HEK293 (cell line): ENCODE data around the gene PCSK6.

Experiments used
- KLF10 ChIP-seq: fragments of 450-650 bp; IDR thresholded peaks from 2 replicates; pipeline ENCODE4 v1.5.1; 2018; ENCODE audit warnings: missing biosample characterization, mild to moderate bottlenecking, missing genetic modification characterization
- TCF7L2 ChIP-seq: IDR thresholded peaks from 2 replicates; pipeline ENCODE4 v1.6.1; 2011; ENCODE audit warnings: low read depth, mild to moderate bottlenecking, inconsistent platforms, low read length, moderate library complexity, borderline replicate concordance
- ZNF121 ChIP-seq: fragments of 450-650 bp; formaldehyde crosslinking; IDR thresholded peaks from 2 replicates; pipeline ENCODE4 v1.5.1; 2016; ENCODE audit warnings: missing biosample characterization, missing genetic modification characterization
- ZNF518A ChIP-seq: fragments of 450-650 bp; formaldehyde crosslinking; conservative IDR thresholded peaks from 2 replicates; pipeline ENCODE4 v1.5.1; 2016; ENCODE audit warnings: low read depth, missing biosample characterization, missing genetic modification characterization
- ZNF704 ChIP-seq: fragments of 450-650 bp; formaldehyde crosslinking; IDR thresholded peaks from 2 replicates; pipeline ENCODE4 v1.5.1; 2016; ENCODE audit warnings: missing biosample characterization, missing genetic modification characterization
- ZNF843 ChIP-seq: fragments of 450-650 bp; formaldehyde crosslinking; IDR thresholded peaks from 2 replicates; pipeline ENCODE4 v1.5.1; 2016; ENCODE audit warnings: missing biosample characterization, missing genetic modification characterization
- TF ChIP-seq, protein P1 (sequence below): fragments of 450-650 bp; formaldehyde crosslinking; IDR thresholded peaks from 2 replicates; pipeline ENCODE4 v1.5.1; 2016; ENCODE audit warnings: missing biosample characterization, missing genetic modification characterization
- TF ChIP-seq, protein P2 (sequence below): fragments of 450-650 bp; formaldehyde crosslinking; IDR thresholded peaks from 2 replicates; pipeline ENCODE4 v1.5.1; 2016; ENCODE audit warnings: missing biosample characterization, missing genetic modification characterization

DNA sequence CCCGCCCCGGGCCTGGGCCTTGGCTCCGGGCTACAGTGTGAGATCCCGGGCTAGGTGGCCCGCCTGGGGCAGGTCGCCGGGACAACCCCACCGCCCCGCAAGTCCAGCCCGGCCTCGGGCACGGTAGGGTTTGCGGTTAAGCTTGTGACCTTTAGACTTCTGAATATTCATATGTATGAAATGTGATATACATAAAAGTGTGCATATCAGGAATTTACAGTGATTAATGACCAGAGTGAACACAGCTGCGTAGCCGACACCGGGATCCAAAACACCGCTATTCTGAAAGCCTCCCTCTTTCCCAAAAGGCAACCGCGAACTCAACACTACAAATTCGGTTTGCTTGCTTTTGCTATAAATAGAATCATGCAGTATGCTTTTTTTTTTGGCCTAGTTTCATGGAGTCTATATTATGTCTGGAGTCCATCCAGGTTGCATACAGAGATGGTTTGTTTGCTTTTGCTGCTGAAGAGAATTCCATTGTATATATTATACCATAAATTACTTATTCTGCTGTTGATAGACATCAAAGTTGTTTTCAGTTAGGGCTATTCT lies 193.8 kb downstream of the PCSK6 start:
- no peak for TF ChIP-seq TCF7L2
- TF ChIP-seq ZNF843 (tag by site-specific recombination): no peak
- TF ChIP-seq, protein P1, sequence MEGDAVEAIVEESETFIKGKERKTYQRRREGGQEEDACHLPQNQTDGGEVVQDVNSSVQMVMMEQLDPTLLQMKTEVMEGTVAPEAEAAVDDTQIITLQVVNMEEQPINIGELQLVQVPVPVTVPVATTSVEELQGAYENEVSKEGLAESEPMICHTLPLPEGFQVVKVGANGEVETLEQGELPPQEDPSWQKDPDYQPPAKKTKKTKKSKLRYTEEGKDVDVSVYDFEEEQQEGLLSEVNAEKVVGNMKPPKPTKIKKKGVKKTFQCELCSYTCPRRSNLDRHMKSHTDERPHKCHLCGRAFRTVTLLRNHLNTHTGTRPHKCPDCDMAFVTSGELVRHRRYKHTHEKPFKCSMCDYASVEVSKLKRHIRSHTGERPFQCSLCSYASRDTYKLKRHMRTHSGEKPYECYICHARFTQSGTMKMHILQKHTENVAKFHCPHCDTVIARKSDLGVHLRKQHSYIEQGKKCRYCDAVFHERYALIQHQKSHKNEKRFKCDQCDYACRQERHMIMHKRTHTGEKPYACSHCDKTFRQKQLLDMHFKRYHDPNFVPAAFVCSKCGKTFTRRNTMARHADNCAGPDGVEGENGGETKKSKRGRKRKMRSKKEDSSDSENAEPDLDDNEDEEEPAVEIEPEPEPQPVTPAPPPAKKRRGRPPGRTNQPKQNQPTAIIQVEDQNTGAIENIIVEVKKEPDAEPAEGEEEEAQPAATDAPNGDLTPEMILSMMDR (tag by site-specific recombination): no peak
- TF ChIP-seq, protein P2, sequence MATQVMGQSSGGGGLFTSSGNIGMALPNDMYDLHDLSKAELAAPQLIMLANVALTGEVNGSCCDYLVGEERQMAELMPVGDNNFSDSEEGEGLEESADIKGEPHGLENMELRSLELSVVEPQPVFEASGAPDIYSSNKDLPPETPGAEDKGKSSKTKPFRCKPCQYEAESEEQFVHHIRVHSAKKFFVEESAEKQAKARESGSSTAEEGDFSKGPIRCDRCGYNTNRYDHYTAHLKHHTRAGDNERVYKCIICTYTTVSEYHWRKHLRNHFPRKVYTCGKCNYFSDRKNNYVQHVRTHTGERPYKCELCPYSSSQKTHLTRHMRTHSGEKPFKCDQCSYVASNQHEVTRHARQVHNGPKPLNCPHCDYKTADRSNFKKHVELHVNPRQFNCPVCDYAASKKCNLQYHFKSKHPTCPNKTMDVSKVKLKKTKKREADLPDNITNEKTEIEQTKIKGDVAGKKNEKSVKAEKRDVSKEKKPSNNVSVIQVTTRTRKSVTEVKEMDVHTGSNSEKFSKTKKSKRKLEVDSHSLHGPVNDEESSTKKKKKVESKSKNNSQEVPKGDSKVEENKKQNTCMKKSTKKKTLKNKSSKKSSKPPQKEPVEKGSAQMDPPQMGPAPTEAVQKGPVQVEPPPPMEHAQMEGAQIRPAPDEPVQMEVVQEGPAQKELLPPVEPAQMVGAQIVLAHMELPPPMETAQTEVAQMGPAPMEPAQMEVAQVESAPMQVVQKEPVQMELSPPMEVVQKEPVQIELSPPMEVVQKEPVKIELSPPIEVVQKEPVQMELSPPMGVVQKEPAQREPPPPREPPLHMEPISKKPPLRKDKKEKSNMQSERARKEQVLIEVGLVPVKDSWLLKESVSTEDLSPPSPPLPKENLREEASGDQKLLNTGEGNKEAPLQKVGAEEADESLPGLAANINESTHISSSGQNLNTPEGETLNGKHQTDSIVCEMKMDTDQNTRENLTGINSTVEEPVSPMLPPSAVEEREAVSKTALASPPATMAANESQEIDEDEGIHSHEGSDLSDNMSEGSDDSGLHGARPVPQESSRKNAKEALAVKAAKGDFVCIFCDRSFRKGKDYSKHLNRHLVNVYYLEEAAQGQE (tag by site-specific recombination): no peak
- TF ChIP-seq ZNF518A: no peak
- TF ChIP-seq KLF10 (tag by site-specific recombination): no peak
- TF ChIP-seq ZNF121 (tag by site-specific recombination): no peak; the same call in none of the 2 replicates
- TF ChIP-seq ZNF704 (tag by site-specific recombination): no peak
